Activated B cell treated with CpG ODN at 0.5 μM for 24 hours (primary cell): ENCODE data around the gene ARL5B. TPM values are rescaled to one million over a fixed set of nuclear protein-coding genes. Genes with fewer than 3 reads are reported as not detected.
"Not testable (repeated sequence)": the region's sequence is repeated elsewhere in the genome, so short reads cannot be mapped to it uniquely, and the experiment has no call there.

ENCODE experiments used
- ATAC-seq: fragments of 200-7000 bp; cut with Tn5 transposase; one replicate; pipeline ENCODE4 v1.10.0; 2021; ENCODE audit warnings: low read depth, mild to moderate bottlenecking, moderate library complexity
- CTCF ChIA-PET: fragments of 350-600 bp; sonication (Branson Sonifier 250); formaldehyde crosslinking; loops from one replicate; lab custom pipeline; 2021; ENCODE audit warnings: antibody characterized with exemption; lab: Charles Lee
- POLR2A ChIA-PET: fragments of 350-600 bp; sonication (Branson Sonifier 250); formaldehyde crosslinking; loops from one replicate; lab custom pipeline; 2021; ENCODE audit warnings: antibody characterized with exemption; lab: Charles Lee
- DNase-seq: peaks from one replicate; pipeline ENCODE4 v3.0.0; 2022
- H3K27ac Mint-ChIP-seq: one replicate; pipeline ENCODE4 v1.8.0; 2020; ENCODE audit warnings: mixed read lengths
- H3K27me3 Mint-ChIP-seq: one replicate; pipeline ENCODE4 v1.8.0; 2021; ENCODE audit warnings: mixed read lengths
- H3K36me3 Mint-ChIP-seq: one replicate; pipeline ENCODE4 v1.8.0; 2021; ENCODE audit warnings: low read depth, mixed read lengths
- H3K4me1 Mint-ChIP-seq: one replicate; pipeline ENCODE4 v1.8.0; 2021; ENCODE audit warnings: mixed read lengths
- H3K4me3 Mint-ChIP-seq: one replicate; pipeline ENCODE4 v1.8.0; 2020; ENCODE audit warnings: mild to moderate bottlenecking, mixed read lengths
- H3K9me3 Mint-ChIP-seq: one replicate; pipeline ENCODE4 v1.8.0; 2020; ENCODE audit warnings: mixed read lengths
- CTCF ChIP-seq: fragments of 200-600 bp; IDR thresholded peaks from one replicate; pipeline ENCODE4 v1.8.0; 2022; ENCODE audit warnings: antibody characterized with exemption, mild to moderate bottlenecking
- intact Hi-C: fragments of 100-400 bp; cut with micrococcal nuclease; formaldehyde crosslinking; loops from one replicate; pipeline ENCODE4 v1.15.1; 2024
- total RNA-seq: library from RNA; stranded (reverse); gene quantifications from 2 replicates; pipeline ENCODE4 v1.2.3, GENCODE V29; 2022

Gene ARL5B
- total RNA-seq, 1 donor from 2014 or later = 10.6 TPM

- Mint-ChIP-seq H3K4me3 (no peak overlapping the region), H3K36me3 (peaks cover 41% of the 10 kb centered on the region), H3K27me3 (no peaks in the 10 kb centered on the region), H3K27ac (no peak overlapping the region), H3K4me1 (no peaks in the 10 kb centered on the region), H3K9me3 (no peaks in the 10 kb centered on the region)
- ATAC-seq = no peak
- intact Hi-C loops = loop anchor here (5.0 kb wide), 1 partner anchor 464 kb away; no protein-coding TSS in a partner anchor
- POLR2A ChIA-PET = no interaction called here
- DNase-seq = no peak
- TF ChIP-seq CTCF = no peak
- CTCF ChIA-PET = no interaction called here
These were observed 42.9 kb upstream of the ARL5B start for GRCh38 chr10:18616337-18616736.

GRCh38 chr10:18619016-18619415 is 40.2 kb upstream of the ARL5B start:
- no peak for TF ChIP-seq CTCF
- Mint-ChIP-seq H3K9me3 (no peaks in the 10 kb centered on the region), H3K4me1 (no peaks in the 10 kb centered on the region), H3K36me3 (peaks cover 26% of the 10 kb centered on the region), H3K27me3 (no peaks in the 10 kb centered on the region), H3K4me3 (no peak overlapping the region), H3K27ac (no peak overlapping the region)
- intact Hi-C loops = loop anchor here (5.0 kb wide), 1 partner anchor 467 kb away; no protein-coding TSS in a partner anchor
- ATAC-seq (no peak), DNase-seq (no peak)
- CTCF ChIA-PET = no interaction called here
- POLR2A ChIA-PET = no interaction called here

GRCh38 chr10:18620856-18621255 is 38.4 kb upstream of the ARL5B start:
- Mint-ChIP-seq H3K27me3 (no peaks in the 10 kb centered on the region), H3K27ac (no peak overlapping the region), H3K9me3 (no peaks in the 10 kb centered on the region), H3K4me1 (no peaks in the 10 kb centered on the region), H3K4me3 (no peak overlapping the region), H3K36me3 (peaks cover 17% of the 10 kb centered on the region)
- intact Hi-C loops = no loop called here
- ChIA-PET CTCF (no interaction called here), POLR2A (no interaction called here)
- TF ChIP-seq CTCF = no peak
- ATAC-seq (no peak), DNase-seq (no peak)

GRCh38 chr10:18623671-18624070 is 35.6 kb upstream of the ARL5B start:
- H3K4me1 Mint-ChIP-seq, H3K36me3 Mint-ChIP-seq, H3K27ac Mint-ChIP-seq, intact Hi-C loops, POLR2A ChIA-PET, H3K9me3 Mint-ChIP-seq, ATAC-seq, CTCF ChIA-PET, DNase-seq, H3K27me3 Mint-ChIP-seq, H3K4me3 Mint-ChIP-seq: not testable (repeated sequence)

- no peak for DNase-seq
- Mint-ChIP-seq H3K9me3 (no peaks in the 10 kb centered on the region), H3K4me3 (no peak overlapping the region), H3K27ac (no peak overlapping the region), H3K27me3 (no peaks in the 10 kb centered on the region), H3K4me1 (peaks cover 8% of the 10 kb centered on the region), H3K36me3 (peaks cover 1% of the 10 kb centered on the region)
- TF ChIP-seq CTCF = no peak
- ATAC-seq = no peak
- ChIA-PET POLR2A (no interaction called here), CTCF (no interaction called here)
- intact Hi-C loops = no loop called here
These were observed 33.3 kb upstream of the ARL5B start for GRCh38 chr10:18625886-18626285.

- ATAC-seq, H3K27me3 Mint-ChIP-seq, H3K9me3 Mint-ChIP-seq, H3K36me3 Mint-ChIP-seq, H3K4me1 Mint-ChIP-seq, CTCF ChIA-PET: not testable (repeated sequence)
- Mint-ChIP-seq H3K27ac (peak overlapping the region; percentile 53), H3K4me3 (peak overlapping the region; percentile 84)
- intact Hi-C loops = loop anchor here (1.0 kb wide), 1 partner anchor 24 kb away; the partner anchor contains the start of gene NSUN6
- POLR2A ChIA-PET = interaction anchor here (0.9 kb wide), 1 partner anchor 31 kb away, joined by 3 read pairs; the partner anchor contains the start of gene ARL5B
- peak; percentile 41 for DNase-seq
These were observed 31.7 kb upstream of the ARL5B start for GRCh38 chr10:18627452-18628018.

GRCh38 chr10:18632500-18632899 is 26.7 kb upstream of the ARL5B start:
- H3K9me3 Mint-ChIP-seq, H3K27ac Mint-ChIP-seq, H3K27me3 Mint-ChIP-seq, H3K4me3 Mint-ChIP-seq, CTCF ChIA-PET, DNase-seq, intact Hi-C loops, POLR2A ChIA-PET, H3K4me1 Mint-ChIP-seq, ATAC-seq: not testable (repeated sequence)
- peaks cover 12% of the 10 kb centered on the region for H3K36me3 Mint-ChIP-seq
